Epidermal melanocyte (primary cell): ENCODE data around the gene RCSD1.

Source experiments
- DNase-seq: peaks from one replicate; pipeline ENCODE4 v3.0.0; 2011; ENCODE audit warnings: low spot score; ENCODE audit not compliant: insufficient read length

The RCSD1 gene

DNA sequence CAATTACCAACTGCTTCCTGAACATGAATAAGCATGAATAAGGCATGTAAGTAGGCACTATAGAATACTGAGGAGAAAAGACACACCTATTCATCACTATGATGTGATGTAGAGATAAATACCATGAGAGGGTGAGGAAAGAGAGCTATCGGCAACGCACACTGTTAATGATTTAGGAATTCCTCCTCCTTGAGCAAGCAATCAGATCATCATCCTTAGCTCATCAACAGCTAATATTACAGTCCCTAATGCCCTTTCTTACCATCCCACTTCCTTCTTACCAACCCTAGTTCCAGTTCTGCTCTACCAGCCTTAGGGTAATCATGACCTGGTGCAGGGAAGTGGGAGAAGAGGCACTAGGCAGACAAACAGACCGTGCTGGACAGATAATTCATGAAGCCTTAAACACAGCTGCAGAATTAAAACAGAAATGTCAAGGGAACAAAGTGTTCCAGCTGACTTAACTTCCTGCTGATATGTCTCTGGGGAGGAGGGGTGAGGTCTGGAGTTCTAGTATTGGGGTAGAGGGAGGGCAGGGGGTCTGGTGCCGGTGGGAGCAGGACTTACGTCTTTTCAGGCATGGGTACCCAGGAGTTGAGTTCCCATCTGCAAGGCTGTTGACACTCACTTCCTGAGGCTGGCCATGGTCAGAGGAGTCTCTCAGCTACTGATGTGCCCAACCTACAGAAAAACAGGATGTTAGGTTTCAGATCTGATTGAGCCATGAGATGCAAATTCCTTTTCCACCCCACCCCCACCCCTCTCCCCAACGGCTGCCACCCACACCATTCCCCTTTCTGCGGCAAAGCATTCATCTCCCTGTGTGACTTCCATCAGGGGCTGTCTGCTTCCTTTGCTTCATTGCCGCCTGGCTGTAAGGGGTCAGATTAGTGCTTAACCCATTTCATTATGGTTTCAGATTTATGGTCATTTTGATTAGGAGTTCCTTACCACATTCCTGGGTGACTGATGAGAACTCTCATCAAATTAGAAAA is 12.6 kb upstream of the RCSD1 start:
- no peak for DNase-seq

DNA sequence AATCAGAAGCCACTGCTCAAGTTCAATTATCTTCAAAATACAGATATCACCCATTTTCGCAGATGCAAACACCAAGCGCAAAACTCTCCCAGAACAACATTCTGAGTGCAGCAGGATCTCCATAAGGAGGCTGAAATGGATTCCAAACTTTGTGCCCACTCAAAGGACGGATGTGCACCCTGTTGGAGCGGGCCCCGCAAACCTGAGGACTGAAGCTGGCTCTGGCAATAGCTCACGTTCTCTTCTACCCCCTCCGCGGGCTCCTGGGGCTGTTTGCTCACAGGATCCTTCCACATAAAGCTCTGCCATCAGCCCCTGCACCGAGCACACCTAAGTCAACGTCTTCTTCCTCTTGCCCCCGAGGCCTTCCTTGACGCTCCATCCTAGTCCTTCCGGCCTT is 11.7 kb upstream of the RCSD1 start:
- DNase-seq = no peak

DNA sequence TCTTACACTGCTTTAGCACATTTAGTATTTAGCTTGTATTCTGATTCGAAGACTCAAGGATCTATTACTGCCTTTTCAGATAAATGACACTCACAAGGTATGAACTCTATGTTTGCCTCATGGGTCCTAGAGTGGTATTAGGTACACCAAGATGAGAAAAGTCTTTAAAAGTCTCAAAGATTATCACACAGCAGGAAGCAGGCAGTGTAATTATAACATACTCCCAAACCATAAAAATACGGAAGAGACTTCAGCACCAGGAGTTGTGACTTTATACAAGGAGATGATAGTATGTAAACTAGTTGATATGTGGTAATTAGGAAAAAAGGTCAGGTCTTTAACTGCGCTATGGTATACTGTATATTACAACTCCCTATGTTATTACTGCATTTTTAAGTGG is 11.2 kb upstream of the RCSD1 start:
- DNase-seq = no peak

DNA sequence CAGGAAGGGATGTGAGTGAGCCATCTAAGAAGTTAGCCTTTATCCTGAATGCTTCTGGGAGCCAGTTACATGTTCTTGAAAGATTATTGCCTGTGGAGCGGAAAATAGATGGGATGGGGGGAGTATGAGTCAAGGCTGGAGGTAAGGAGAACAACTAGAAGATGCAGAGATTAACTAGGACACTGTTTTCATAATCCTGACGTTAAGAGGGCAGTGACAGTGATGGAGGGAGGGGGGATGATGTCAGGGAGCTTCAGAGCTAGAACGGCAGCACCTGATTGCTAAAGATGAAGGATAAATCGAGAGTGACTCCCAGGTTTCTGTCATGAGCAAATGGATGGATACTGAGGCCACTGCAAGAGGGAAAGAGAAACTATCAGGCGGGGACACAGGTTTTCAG is 10.0 kb upstream of the RCSD1 start:
- no peak for DNase-seq

DNA sequence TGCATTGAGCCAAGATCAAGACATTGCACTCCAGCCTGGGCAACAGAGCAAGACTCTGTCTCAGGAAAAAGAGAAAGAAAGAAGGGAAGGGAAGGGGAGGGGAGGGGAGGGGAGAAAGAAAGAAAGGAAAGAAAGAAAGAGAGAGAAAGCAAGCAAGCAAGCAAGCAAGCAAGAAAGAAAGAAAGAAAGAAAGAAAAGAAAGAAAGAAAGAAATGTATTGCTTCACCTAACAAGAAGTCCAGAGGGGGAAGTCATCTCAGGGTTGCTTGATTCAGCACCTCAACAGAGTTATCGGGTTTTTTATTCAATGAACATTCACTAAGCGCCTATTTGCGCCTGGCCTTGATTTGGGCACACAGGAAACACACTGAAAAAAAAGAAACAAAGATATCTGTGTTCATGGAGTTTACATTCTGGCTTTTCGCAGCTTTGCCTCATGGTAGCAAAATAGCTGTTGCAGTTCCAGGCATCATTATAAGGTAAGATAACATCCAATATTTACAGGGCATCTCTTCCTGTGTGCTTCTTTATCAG is 8.2 kb upstream of the RCSD1 start:
- DNase-seq = no peak

DNA sequence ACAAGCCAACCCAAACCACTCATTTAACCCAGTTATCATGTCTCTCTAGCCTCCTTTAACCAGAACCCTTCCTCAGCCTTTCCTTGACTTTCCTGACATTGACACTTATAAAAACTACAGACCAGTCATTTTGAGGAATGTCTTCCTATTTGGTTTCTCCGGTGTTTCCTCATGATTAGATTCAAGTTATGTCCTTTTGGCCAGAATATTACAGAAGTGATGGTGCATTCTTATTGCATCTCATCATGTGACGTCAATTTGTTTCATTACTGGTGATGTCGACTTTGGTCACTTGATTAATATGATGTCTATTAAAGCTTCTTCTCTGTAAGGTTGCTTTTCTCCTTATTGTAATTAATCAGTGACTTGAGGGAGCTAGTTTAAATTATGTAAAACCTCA is 6.1 kb upstream of the RCSD1 start:
- DNase-seq = no peak

DNA sequence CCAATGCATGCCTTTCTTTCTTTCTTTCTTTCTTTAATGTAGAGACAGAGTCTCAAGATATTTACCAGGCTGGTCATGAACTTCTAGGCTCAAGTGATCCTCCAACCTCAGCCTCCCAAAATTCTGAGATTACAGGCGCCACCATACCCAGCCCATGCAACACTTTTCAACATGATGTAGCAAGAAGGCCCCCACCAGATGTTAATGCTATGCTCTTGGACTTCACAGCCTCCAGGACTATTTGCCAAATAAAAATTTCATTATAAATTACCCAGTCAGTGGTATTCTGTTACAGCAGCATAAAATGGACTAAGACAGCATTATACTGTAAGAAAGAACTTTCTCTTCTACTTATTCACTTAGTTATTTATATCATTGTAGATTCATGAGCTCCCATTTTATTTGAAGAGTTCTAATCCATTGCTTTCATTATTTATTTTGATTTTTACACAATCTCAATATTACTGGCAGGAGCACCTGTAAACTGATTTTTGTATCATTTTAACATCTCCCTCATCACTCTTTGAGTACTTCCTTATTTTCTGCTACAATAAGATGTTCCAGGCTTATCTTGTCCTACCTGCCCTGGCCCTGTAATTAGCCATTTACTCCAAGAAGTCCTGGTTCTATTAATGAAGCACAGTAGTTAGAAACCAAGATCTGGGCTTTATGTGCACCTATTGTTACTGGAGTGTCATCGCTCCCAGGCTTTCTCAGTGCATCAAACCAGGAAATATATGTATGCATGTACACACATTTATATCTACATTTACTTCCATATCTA is 4.8 kb upstream of the RCSD1 start:
- no peak for DNase-seq

DNA sequence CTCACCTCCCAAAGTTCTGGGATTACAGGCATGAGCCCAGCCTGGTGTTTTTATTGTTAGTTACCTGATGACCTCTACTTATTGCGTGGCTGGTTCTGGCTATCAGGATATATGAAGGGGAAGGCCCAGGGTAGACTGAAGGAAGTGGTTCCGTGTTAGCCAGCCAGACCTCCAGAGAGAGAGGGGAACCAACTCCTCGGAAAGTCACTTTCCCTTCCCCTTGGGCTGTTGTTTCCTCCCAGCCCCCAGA is 2.5 kb upstream of the RCSD1 start:
- no peak for DNase-seq

DNA sequence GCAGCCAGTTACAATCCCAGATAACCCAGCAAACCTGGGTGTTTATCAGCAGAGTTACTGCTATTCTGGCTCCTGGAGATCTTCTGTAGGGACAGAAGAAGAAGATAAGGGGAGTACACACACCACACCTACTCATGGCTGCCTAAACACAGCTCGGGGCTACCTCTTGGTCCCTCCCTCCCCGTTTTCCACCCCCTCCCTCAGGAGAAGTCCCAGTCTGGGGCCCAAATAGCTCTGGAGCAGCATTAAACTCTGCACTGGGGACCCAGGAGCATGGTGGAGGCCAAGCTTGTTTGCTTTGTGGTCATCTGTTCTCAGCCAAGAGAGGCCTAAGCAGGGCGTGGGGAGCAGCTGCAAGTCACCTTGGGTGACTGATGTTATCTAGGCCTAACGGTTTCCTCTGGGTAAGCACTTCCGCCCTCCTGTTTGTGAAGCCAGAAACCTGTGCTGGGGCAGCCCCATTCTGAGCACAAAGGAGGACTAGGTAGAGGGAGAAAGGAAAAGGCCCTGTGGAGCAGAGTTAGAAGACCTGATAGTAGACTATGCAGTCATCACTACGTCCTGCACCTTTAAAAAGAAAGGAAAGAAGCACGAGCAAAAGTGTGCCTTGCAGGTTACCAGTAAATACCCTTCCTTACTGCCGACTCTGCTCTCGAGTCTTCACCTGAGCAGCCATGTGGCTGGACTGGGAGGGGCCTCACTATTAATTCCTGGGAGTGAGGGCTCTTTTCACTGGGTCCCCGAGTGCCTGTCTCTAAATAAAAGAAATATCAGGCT is 2.0 kb upstream of the RCSD1 start:
- no peak for DNase-seq

DNA sequence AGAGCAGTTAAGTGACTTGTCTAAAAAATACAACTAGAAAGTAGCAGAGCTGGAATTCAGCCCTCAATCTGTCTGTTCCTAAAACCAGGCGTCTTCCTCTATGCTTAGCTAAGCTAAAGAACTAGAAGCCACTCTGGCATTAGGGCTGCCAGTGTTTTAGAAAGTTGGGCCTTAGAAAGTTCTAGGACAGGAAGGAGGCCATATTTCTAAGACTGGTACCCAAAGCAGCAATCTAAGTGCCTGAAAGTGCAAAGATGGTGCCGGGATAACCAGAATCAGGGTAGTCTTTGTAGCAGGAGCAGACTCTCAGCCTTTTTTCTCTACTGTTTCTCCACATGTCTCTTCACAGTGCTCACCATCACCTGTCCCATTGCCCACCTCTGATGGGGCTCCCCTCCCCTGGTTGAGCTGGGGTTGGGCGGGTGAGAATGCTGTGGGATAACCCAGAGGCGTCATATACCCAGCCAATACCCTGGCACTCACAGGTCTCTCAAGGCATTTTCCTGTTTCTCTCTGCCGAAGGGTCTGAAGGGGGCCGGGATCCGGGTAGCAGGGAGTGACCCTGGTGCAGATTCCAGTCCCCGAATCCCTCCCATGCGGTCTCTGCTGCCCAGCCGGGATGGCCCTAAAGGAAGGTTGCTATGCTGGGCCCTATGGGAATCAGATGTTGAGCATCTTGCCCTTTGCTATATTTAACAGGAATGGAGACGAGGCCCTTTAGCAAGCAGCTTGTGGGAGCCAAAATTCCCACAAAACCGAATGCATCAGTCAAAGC is 1.1 kb upstream of the RCSD1 start:
- DNase-seq = no peak

DNA sequence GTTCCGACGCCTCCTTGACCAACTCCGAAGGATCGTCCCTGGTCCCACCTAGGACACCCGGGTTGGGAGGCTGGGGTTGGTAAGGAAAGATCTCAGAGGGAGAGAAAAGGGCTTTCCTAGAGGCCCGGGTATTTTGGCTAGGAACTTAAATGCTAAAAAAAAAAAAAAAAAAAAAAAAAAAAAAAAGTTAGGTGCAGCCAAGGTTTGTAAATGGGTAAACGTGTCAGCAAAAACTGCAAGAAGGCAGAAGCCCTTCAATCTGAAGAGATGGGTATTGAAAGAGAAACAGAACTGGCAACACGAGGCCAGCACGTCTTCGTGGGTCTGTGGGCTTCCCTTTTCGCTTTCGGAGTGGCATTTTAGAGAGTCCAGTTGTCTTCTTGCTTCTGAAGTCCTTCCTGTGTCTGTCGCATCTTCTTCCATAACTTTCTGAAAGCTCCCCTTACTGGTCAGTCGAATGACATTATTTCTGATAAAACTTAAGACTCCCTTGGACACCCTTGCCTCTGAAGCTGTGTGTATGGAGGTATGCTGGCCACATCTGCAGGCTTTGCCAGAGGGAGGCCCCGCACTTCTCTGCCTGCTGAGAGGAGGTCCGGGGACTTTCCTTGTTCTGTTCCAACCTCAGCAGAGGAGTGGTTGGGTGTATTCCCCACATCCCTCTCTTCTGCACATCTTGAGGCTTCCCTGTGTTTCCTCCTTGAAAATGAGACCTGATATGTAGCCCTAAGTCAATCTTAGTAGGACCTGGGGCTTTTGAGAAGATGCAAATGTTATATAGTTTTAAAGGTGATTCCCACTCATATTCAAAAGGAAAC is 745 bp downstream of the RCSD1 start:
- DNase-seq = no peak

DNA sequence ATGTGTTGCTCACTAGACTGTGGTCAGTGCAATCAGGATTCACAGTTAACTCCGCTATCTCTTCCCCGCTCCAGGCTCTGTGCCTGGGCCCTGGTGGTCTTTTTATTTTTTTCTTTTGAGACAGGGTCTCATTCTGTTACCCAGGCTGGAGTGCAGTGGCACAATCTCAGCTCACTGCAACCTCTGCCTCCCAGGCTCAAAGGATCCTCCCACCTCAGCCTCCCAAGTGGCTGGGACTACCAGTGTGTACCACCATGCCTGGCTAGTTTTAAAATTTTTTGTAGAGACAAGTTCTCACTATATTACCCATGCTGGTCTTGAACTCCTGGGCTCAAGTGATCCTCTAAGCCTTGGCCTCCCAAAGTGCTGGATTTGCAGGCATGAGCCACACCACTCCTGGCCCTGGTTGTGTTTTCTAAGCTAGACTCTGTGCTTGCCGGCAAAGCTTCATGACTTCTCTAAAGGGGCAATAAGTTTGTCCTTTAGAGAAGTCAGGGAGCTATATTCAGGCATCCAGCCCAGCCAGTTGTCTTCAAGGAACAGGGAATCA is 1.4 kb downstream of the RCSD1 start:
- DNase-seq = no peak

DNA sequence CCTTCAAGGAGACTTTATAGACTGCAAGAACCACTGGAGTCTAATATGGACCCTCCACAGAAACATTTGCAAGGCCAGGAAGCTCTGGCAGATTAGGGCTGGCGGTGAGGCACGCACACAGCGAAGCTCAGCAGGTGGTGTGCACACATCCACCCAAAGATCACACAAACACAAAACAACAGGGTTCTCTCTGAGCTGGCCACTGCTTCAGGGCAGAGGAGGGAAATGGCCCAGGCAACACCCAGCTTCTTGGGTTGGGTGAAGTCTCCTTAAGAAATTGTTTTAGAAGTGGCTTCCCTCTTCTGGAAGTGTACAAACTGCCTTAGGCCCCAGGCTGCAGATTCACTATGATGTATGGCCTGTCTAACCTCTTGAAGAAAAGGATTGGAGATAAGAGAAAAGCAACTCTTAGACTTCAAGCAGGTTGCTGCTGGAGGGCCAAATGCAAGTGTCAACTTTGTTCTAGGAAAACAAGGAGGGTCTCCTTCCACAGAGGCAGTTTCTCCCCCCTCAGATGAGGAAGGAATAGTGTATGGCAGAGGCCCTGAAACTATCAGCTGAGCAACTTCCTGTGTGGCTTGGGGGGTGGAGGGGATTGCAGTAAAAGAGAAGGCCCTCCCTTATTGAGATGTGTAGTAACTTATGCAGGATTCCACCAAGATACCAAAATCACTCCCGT is 2.0 kb downstream of the RCSD1 start:
- no peak for DNase-seq

DNA sequence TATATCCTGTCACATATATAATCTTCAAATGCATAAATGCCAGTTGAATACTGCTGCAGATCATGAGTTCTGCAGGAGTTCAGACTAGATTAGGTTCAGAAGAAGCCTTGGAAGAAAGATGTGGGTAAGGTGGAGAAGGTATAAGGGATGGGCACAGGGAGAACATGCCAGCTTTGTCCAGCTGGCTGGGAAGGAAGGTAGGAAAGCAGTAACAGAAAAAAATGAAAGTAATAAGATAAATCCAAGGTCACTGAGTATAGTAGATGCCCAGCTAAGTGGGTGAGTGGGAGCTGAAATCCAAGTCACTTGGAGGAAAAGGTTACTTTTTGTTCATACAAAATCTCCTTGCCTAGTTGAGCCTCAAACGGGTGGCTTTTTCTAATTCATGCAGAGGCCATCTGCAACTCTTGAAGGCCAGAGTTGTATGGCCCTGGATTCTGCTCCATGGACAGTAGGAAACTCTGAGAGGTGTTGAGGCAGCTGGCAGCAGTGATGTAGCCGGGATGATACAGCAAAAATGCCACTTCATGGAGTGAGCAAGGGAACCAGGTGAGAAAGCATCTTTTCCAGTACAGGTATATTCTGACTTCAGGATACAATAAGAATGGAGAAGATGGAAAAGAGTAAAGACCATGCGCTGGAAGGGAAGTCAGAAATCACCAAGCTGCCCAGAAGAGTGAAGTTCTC is 3.4 kb downstream of the RCSD1 start:
- no peak for DNase-seq

DNA sequence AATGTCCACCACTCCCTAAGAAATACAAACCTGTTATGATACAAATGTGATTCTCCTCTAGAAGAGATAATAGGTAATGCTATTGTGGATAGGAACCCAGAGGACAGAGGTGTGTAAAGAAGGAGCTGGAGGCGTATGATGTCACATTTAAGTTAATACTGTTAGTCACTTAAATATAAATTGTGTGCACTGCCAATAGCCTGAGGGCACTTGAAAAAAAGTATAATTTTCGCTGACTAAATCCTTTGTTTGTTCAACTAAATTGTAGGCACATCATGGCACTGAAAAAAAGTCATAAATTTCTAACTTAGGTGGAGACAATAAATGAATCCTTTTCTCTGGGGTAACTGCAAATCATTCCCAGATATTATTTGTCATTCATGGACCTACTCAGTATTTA is 4.4 kb downstream of the RCSD1 start:
- DNase-seq = no peak

DNA sequence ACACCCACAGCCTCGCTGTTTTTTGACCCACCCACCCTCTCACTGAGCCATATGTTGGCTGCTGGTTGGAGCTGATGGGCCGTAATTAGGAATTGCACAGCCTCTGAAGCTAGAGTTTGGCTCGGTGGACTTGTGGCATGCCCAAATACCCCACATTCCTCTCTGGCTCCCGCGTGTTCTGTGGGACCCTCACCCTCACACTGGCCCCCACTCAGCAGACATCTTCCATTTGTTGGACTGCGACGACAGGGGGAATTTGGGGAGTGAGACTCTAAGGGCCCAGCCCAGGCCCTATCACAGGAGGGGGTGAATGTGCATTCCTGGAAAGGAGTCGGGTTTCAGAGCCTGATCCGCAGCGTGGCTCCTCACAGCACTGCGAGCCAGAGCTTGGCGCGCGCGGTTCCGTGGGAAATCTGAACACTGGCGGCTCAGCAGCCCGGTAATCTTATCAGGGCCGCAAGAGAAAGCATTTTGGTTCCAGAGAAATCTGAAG is 5.2 kb downstream of the RCSD1 start:
- no peak for DNase-seq

DNA sequence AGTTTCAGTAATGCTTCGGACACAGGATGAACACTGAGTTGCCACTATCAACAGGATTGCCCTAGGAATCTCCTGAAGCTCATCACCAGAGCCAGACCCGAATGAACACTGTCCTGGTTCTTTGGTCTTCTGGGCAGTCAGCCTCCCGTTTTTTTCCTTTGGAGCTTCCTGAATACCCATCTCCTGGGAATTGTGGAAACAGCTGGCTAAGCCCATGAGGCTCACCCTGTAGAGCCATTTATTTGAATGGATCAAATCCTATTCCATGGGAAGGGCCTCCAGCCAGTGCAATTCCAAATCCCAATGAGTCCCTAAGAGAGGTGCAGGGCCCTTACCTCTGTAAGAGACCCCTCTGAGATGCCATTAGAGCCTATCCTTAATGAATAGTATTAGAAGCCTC is 5.9 kb downstream of the RCSD1 start:
- no peak for DNase-seq

DNA sequence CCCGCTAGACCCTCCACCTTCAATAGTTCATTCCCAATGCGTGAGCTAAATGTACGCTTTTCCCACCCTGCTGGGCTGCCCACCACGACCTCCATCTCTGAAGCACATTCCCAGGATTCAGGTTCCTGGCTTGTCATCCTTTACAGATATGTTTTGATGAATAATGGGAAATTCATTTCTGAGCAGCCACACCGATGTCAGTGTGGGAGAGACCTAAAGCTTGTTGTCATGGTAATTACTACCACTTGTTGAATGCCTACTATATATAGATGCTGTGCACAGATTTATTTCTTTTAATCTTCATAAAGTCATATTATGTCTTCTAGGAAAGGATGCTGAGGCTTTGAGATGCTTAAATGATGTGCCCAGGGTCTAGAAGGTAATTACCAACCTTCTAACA is 8.0 kb downstream of the RCSD1 start:
- DNase-seq = no peak

DNA sequence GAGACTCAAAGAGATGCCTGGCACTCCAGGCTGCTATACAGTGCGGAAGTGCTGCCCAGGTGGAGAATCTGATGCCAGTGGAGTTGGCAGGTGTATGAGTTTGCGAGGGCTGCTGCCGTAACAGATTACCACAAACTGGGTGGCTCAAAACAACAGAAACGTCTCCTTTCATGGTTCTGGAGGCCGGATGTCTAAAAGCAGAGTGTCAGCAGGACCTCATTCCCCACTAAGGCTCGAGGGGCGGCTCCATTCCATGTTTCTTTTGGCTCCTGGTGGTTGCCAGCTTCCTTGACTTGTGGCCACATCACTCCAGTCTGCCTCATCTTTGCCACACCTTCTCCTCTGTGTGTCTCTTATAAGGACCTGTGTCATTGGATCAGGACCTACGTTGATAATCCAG is 10.0 kb downstream of the RCSD1 start:
- no peak for DNase-seq
